ENCODE data around the gene NLRP3.

GRCh38 chr1:247459507-247459906, 43.5 kb downstream of the NLRP3 start:
- TF ChIP-seq EZH2 (IDR thresholded peaks at IDR 0.05) (no peak), POLR2AphosphoS5 (IDR thresholded peaks at IDR 0.05; ENCODE audit: borderline replicate concordance, low read depth, low read length) (no peak), FOXP2 (optimal IDR thresholded peaks at IDR 0.05; ENCODE audit: control extremely low read depth, extremely low read length, insufficient read depth) (no peak)
